GM18507 (cell line): ENCODE results near the gene FAAP20.

Experiments
- DNase-seq: peaks from one replicate; pipeline ENCODE4 v3.0.0; 2011; ENCODE audit warnings: low read depth; ENCODE audit not compliant: insufficient read length; ENCODE audit errors: extremely low spot score
- FAIRE-seq: peaks from 2 replicates; lab custom pipeline; 2011; peaks lifted over from hg19 to GRCh38; lab: Jason Lieb, UNC

FAAP20 gene

GRCh38 chr1:2183937-2184334, 10.6 kb downstream of the FAAP20 start:
- DNase-seq (no peak), FAIRE-seq (no peak)

DNA sequence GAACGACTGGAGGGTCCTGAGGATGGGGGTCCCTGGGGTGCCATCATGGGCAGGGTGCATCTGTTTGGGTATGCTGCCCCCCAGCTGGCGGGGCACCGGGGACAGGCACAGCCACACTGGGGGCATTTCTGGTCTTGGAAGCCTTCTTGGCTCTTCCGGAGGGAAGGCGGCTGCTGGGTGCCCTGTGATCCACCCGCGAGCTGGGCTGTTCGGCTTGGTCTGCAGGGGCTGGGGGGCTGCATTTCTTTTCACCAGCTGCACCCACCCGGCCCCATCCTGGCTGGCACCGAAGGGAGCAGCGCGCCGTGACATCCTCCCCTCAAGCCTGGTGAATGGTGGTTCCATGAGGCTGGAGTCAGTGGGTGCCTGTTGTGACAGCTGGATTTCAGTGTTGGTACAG, 12.2 kb downstream of the FAAP20 start:
- DNase-seq: no peak
- FAIRE-seq: no peak

DNA sequence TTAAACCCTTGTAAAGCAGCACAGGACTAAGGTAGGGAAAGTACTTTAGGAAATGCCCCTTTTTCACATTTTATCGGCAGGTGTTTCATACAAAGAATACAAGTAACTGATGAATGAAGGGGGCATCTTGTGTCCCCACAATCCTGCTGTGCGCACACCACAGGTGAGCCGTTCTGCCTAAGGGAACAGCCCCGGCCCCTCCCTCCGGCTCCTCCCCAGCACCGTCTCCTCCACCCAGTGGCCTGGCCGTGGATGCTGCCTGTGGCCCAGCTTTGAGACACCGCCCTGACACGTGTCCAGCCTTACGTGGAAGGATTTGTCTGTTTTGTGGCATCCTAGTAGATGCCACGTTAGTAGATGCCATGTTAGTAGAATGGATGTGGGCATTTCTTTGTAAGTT, 12.8 kb downstream of the FAAP20 start:
- no peak for FAIRE-seq
- DNase-seq: no peak

DNA sequence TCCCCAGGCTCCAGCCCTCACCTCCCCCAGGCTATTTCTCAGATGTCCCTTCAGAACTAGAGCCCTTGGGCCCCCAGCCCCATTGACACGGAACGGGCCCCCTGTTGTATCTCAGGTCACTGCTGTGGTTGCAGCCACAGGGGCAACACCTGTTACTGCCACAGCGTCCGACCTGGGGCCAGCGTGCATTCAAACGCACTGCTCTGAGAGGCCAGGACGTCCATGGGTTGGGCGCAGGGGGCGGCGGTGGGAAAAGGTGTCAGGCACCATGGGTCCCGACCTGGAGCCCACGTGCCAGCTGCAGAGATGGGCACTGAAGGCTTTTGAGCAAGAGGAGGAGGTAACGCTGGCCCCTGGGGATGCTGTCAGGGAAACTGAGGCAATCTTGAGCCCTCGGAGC, 13.3 kb downstream of the FAAP20 start:
- DNase-seq: no peak
- no peak for FAIRE-seq

- no peak for DNase-seq
- no peak for FAIRE-seq
These were observed 14.0 kb downstream of the FAAP20 start for GRCh38 chr1:2180297-2181245.

GRCh38 chr1:2179283-2180013, 15.1 kb downstream of the FAAP20 start:
- FAIRE-seq (no peak), DNase-seq (no peak)

GRCh38 chr1:2178875-2179274, 15.7 kb downstream of the FAAP20 start:
- DNase-seq (no peak), FAIRE-seq (no peak)

- no peak for DNase-seq
- FAIRE-seq: no peak
These were observed 16.5 kb downstream of the FAAP20 start for GRCh38 chr1:2177946-2178538.

- FAIRE-seq (no peak), DNase-seq (no peak)
These were observed 17.0 kb downstream of the FAAP20 start for GRCh38 chr1:2177541-2177940.

- no peak for DNase-seq
- FAIRE-seq: no peak
These were observed 18.0 kb downstream of the FAAP20 start for GRCh38 chr1:2176615-2177014.

DNA sequence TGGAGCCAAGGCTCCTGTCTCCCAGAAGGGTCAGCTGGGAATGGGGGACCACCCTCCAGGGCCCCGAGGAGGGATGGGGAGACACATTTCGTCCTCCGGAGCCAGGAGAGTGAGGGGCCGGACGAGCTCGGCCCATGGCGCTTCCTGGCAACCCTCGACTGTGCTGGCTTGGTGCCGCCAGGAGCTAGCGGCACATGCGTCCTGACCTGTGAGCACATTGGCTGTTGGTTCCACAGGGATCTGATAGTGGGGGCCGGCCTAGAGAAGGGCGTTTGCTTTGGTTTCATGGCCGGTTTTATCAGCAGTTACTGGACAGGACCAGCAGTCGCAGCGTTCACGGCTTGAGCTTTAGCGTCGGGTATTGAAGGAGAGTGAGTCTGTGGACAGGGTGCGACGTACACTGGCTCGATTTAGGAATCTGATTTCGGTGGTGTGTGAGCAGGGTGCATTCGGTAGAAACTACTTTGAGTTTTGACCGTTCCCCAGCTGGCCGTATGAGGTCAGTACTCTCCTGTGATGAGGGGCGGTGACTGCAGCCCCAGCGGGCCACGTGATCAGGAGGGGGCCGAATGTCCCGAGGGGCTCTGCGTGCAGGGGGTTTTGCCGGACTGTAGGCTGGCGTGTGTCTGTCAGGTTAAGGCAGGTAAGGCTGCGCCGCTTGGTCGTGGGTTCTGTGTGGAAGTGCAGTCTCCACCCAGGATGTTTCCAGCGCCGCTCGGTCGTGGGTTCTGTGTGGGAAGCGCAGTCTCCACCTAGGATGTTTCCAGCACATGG, 18.7 kb downstream of the FAAP20 start:
- FAIRE-seq: no peak

GRCh38 chr1:2175055-2175414, 19.5 kb downstream of the FAAP20 start:
- FAIRE-seq (no peak), DNase-seq (no peak)

More for the DNA sequence above, 18.7 kb downstream of the FAAP20 start:
- no peak for DNase-seq

DNA sequence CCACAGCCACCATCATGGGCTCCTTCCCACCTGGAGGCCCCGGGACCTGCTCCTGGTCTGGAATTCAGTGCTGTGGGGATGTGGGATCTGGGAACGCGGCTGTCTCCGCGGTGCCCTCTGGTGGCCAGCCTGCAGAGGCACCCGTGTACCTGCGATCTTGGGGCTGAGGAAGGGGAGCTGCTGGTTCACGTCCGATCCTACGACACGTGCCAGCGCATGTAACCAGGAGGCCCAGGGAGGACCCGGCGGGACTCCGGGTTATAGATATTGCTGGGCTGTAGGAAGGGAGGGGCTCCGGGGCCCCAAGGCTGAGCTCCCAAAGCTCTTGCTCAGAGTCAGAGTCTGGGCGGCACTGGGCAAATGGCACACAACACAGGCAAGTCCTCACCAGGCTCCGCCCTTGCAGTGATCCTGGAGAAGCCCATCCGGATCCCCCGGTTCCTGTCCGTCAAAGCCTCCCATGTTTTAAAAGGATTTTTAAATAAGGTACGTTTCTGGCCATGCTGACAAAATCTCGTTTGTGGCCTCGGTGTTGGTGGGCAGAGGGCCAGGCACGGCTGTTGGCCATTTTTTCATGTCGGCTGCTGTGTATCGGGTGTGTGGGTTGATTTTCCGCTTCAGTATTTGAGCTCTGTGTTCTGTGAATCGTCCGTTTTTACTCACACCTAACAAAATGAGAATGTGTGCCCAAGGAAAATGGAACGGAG, 20.1 kb downstream of the FAAP20 start:
- DNase-seq (peak; percentile 43), FAIRE-seq (peak; percentile 70)

DNA sequence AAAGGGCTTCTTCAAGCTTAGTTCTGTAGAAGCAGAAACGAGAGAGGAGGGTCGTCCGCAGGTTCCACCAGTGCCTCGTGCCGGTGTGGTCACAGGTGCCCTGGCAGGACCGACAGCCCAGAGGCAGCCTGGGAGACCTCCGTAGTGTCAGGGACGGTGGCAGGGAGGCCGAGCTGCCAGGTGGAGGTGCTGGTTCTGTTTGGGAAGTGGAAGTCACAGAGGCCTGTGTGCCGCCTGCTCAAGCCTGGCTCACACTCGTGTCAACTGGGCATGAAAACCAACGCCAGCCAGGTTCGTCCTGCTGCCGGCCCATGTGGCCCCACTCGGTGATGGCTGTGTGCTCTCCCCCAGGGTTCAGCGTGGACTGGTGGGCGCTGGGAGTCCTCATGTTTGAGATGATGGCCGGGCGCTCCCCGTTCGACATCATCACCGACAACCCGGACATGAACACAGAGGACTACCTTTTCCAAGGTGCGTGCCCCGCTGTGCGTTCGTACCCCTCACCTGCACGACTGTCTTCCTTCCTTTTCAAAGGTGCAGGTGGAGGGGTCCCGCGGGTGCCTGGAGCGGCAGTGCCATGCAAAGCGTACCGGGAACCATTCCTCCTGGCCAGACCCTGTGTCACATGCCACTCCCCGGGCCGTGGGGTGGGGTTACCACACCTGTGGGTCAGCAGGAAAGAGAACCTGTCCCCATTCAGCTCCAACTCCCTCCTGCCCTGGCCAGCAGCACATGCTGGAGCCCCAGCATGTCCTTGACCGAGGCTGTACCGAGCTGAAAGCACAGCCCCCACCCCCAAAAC, 20.8 kb downstream of the FAAP20 start:
- FAIRE-seq: no peak
- DNase-seq: no peak

DNA sequence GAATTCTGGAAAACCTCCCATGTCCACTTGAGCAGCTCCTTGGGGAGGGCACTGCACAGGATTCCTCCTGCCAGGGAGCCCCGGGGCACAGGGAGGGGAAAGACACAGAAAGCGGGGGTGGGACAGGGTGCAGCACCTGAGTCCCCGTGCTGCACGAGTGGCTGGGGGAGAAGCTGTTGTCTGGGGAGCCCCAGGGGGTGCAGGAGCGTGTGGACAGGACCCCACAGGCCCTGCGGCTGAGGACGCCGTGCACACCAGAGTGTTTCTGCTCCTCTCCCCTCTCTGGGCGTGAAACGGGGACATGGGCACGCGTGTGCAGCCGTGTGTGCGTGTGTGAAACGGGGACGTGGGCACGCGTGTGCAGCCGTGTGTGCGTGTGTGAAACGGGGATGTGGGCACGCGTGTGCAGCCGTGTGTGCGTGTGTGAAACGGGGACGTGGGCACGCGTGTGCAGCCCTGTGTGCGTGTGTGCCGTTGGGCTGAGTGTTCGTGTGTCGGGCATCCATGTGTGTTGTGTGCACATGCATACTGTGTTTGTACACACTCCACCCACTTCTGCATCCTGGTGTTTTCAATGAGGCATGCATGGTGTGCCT, 21.9 kb downstream of the FAAP20 start:
- no peak for DNase-seq
- no peak for FAIRE-seq

DNA sequence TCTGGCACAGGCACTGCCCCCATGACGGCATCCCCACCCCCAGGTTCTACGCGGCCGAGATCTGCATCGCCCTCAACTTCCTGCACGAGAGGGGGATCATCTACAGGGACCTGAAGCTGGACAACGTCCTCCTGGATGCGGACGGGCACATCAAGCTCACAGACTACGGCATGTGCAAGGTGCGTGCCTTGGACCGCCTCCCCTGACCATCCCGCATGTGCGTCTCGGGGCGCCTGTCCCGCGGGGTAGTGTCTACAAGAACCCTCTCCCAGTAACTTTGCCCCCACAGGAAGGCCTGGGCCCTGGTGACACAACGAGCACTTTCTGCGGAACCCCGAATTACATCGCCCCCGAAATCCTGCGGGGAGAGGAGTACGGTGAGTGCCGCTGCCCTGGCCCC, 22.6 kb downstream of the FAAP20 start:
- DNase-seq (no peak), FAIRE-seq (no peak)

DNA sequence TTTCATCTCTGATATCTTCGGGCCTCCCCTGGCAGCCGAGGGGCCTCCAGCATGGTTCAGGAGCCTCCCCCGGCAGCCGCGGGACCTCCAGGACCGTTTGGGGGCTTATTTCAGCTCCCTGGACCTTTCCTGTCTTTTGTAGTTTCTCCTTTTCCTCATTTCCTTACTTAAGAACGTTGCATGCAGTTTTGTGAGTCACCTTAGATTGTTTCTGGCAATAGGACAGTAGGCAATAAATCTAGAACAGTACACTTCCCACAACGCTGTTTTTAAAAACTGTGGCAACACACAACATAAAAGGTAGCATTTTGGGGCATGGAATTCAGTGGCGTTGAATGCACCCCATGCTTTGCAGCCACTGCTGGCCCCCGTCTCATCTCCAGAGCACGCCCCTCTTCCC, 24.4 kb downstream of the FAAP20 start:
- DNase-seq (no peak), FAIRE-seq (no peak)

DNA sequence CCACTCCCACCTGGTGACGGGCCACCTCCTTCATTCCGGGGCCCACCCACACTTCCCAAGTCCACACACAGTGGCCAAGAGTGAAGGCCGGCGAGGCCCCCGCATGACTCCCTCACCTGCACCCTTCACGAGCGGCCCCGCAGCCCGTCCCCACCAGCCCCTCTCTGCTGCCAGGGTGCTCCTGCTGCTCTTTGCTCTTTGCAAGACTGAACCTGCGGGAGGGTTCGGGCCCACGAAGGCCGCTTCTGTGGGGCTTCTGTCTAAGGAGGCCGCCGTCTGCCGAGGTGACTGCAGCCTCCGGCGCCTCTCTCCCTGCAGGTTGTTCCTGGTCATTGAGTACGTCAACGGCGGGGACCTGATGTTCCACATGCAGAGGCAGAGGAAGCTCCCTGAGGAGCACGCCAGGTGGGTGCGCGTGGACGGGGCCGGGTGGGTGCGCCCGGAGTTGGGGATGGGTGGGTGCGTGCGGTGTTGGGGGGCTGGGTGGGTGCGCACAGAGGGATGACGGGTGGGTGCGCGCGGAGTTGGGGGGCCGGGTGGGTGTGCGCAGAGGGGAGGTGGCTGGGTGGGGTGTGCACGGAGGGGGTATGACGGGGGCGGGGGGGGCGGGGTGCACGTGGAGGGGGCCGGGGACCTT, 25.3 kb downstream of the FAAP20 start:
- FAIRE-seq: no peak
- DNase-seq: no peak
